Transverse colon (tissue), 4 donors: ENCODE measurements around the gene SBF2. TPM values are rescaled to one million over a fixed set of nuclear protein-coding genes. Genes with fewer than 3 reads are reported as not detected.
A peak's percentile ranks its signal among the peaks of the same experiment; 100 is the strongest.

ENCODE experiments used
- DNase-seq: peaks from one replicate; pipeline ENCODE4 v3.0.0-alpha.2; 2019
- H3K27ac ChIP-seq, 4 donors: fragments of 200-600 bp; sonication (generic); 2 replicates each; pipeline ENCODE4 v1.5.1; 2016 to 2018; ENCODE audit warnings: inconsistent platforms in 4 of 4
- H3K27me3 ChIP-seq: fragments of 200-600 bp; sonication (generic); 2 replicates; pipeline ENCODE4 v1.5.1; 2017; ENCODE audit warnings: inconsistent platforms
- H3K36me3 ChIP-seq, 4 donors: fragments of 200-600 bp; sonication (generic); 2 replicates each; pipeline ENCODE4 v1.5.1; 2017 to 2019; ENCODE audit warnings: inconsistent platforms in 4 of 4
- H3K4me1 ChIP-seq, 4 donors: fragments of 200-600 bp; sonication (generic); 2 replicates each; pipeline ENCODE4 v1.5.1; 2017 to 2020; ENCODE audit warnings: inconsistent platforms in 4 of 4
- H3K4me3 ChIP-seq, 4 donors: fragments of 200-600 bp; sonication (generic); 1 replicate in 1 of 4; 2 replicates in 3 of 4; pipeline versions ENCODE4 v1.5.1 to v1.6.1; 2017 to 2019; ENCODE audit warnings: inconsistent platforms in 4 of 4
- H3K9me3 ChIP-seq, 2 donors: fragments of 200-600 bp; sonication (generic); 2 replicates each; pipeline ENCODE4 v1.5.1; 2017 to 2019; ENCODE audit warnings: inconsistent platforms in 2 of 2
- CTCF ChIP-seq, 5 experiments: fragments of 200-600 bp in 3 of 5; fragments of 450-650 bp in 2 of 5; sonication (generic) in 3 of 5; IDR thresholded peaks; 1 replicate in 2 of 5; 2 replicates in 3 of 5; pipeline ENCODE4 v1.5.1; 2016 to 2017; ENCODE audit warnings: antibody characterized with exemption in 5 of 5, inconsistent platforms in 3 of 5, mild to moderate bottlenecking in 2 of 5, moderate library complexity in 1 of 5
- EP300 ChIP-seq: sonication (generic); formaldehyde crosslinking; IDR thresholded peaks from one replicate; pipeline ENCODE4 v1.6.1; 2017; ENCODE audit warnings: antibody characterized with exemption, low read depth
- POLR2A ChIP-seq: fragments of 450-650 bp; IDR thresholded peaks from one replicate; pipeline ENCODE4 v1.6.1; 2016; ENCODE audit warnings: antibody characterized with exemption, mild to moderate bottlenecking, moderate library complexity
- POLR2AphosphoS5 ChIP-seq, 3 donors: sonication (generic); formaldehyde crosslinking; IDR thresholded peaks; one replicate each; pipeline ENCODE4 v1.6.1; 2016; ENCODE audit warnings: antibody characterized with exemption in 3 of 3
- WGBS, 2 donors: methylation state at CpG; one replicate each; pipeline ENCODE4 v1.1.5; 2018; ENCODE audit warnings: low coverage in 1 of 2; 5-methylcytosine and 5-hydroxymethylcytosine counted together
- in situ Hi-C, 4 donors: fragments of 200-750 bp; cut with MboI; loops; one replicate each; pipeline versions ENCODE4 v1.15.0 to v1.15.1; 2017; ENCODE audit warnings: low sequenced_read_pairs in 3 of 4, low pct_ligation_motif_present in 1 of 4, low pct_unique_long_range_greater_than_20kb in 1 of 4
- intact Hi-C: fragments of 100-400 bp; cut with DNase I; formaldehyde crosslinking; loops from one replicate; pipeline ENCODE4 v1.15.1; 2023; ENCODE audit warnings: low total_unique reads
- total RNA-seq, 4 donors: library from RNA; depleted of rRNA; stranded (reverse); fragments of >200 nt; gene quantifications; one replicate each; pipeline ENCODE4 v1.1.0, GENCODE V29; 2016

Gene SBF2
- total RNA-seq, 4 donors from 2014 or later, result 46.4 to 71.0 (median 54.8) TPM

- Histone ChIP-seq H3K4me1 (peaks cover 13 to 49% (median 35%) of the 10 kb centered on the region in 4 donors), H3K36me3 (no peaks in the 10 kb centered on the region), H3K27ac (peak overlapping the region; percentile 90 to 96 (median 92)), H3K4me3 (no peak overlapping the region), H3K27me3 (peaks cover 3% of the 10 kb centered on the region), H3K9me3 (no peaks in the 10 kb centered on the region)
- DNase-seq, result peak; percentile 76
- intact Hi-C loops, result loop anchor here (5.0 to 10.0 kb wide), 2 partner anchors 102 to 335 kb away; no protein-coding TSS in a partner anchor
- 15 to 33% methylated on average over 4 to 12 of the region's 12 CpGs for WGBS, 2 donors
- in situ Hi-C loops, result loop anchor here (10.0 to 25.0 kb wide), 5 partner anchors 95 to 555 kb away; no protein-coding TSS in a partner anchor
- no peak for TF ChIP-seq CTCF (IDR thresholded peaks at IDR 0.05)
- TF ChIP-seq EP300, result no peak
- TF ChIP-seq POLR2A, result peak; percentile 40
- TF ChIP-seq POLR2AphosphoS5 (IDR thresholded peaks at IDR 0.05), result peak; percentile 27 to 74 (median 51)
Measured at GRCh38 chr11:10309163-10310093, 15.4 kb upstream of the SBF2 start.

DNA sequence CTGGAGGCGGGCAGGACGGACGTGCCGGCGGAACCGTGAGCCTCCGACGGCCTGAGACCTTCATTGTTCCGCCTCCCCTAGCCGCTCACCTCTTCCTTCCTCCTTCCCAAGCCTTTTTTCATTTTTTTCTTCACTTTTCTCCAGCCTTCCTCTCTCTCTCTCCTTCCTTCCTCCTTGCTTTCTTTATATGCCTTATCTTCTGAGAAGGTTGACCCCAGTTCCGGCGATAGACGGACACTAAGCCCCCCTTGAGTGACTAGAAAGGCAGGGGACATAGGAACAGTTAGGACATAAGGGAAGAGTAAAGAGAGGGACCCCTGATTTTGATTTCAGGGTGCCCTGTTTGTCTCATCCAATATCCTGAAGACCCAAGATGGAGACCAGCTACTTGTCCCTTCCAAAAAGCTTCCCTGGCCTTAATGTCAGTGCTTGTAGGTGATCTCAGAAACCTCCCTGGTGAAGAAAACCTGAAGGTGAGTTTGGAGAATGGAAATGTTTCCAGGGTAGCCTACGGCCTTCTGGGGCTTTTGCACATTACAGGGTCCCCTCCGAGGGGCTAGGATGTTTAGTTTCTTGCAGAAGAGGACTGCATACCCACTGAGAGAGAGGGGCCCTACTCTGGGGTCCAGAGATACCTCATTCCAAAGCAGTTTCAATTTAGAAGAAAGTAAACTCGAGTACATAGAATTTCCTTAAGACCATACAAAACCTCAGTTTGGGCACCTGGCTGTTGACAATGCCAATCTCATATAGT lies 14.4 kb upstream of the SBF2 start:
- Histone ChIP-seq H3K9me3 (no peaks in the 10 kb centered on the region), H3K36me3 (no peaks in the 10 kb centered on the region), H3K4me1 (peaks cover 13 to 60% (median 40%) of the 10 kb centered on the region in 4 donors), H3K27ac (peak overlapping the region; percentile 90 to 96 (median 92)), H3K4me3 (peak overlapping the region; percentile 48 to 74 (median 60)), H3K27me3 (peaks cover 3% of the 10 kb centered on the region)
- no peak for DNase-seq
- intact Hi-C loops, result loop anchor here (5.0 to 10.0 kb wide), 2 partner anchors 101 to 334 kb away; no protein-coding TSS in a partner anchor
- peak; percentile 50 for TF ChIP-seq POLR2A
- no peak for TF ChIP-seq POLR2AphosphoS5 (IDR thresholded peaks at IDR 0.05)
- peak in 2 of 5 experiments; percentile 16 to 45 for TF ChIP-seq CTCF (IDR thresholded peaks at IDR 0.05)
- no peak for TF ChIP-seq EP300
- in situ Hi-C loops, result loop anchor here in 3 of 4 donors (25.0 kb wide), 2 partner anchors 446 to 546 kb away; no protein-coding TSS in a partner anchor
- 5 to 22% methylated on average over 11 to 16 of the region's 16 CpGs for WGBS, 2 donors

- Histone ChIP-seq H3K27ac (peak overlapping the region; percentile 90 to 96 (median 92)), H3K4me1 (peaks cover 13 to 60% (median 41%) of the 10 kb centered on the region in 4 donors), H3K27me3 (peaks cover 3% of the 10 kb centered on the region), H3K9me3 (no peaks in the 10 kb centered on the region), H3K36me3 (no peaks in the 10 kb centered on the region), H3K4me3 (peak overlapping the region; percentile 48 to 74 (median 60))
- 1 to 3% methylated on average over 9 to 62 of the region's 62 CpGs for WGBS, 2 donors
- peak; percentile 89 for DNase-seq
- in situ Hi-C loops (loop anchor here in 3 of 4 donors (25.0 kb wide), 2 partner anchors 445 to 545 kb away; no protein-coding TSS in a partner anchor), intact Hi-C loops (loop anchor here (5.0 to 10.0 kb wide), 2 partner anchors 100 to 333 kb away; no protein-coding TSS in a partner anchor)
- peak; percentile 98 to 100 (median 100) for TF ChIP-seq CTCF (IDR thresholded peaks at IDR 0.05)
- peak; percentile 53 for TF ChIP-seq POLR2A
- no peak for TF ChIP-seq EP300
- TF ChIP-seq POLR2AphosphoS5 (IDR thresholded peaks at IDR 0.05), result peak; percentile 53 to 81 (median 73)
Measured at GRCh38 chr11:10307400-10308200, 13.6 kb upstream of the SBF2 start.
